Measurements from ENCODE around the gene TLR5. TPM values are rescaled to one million over a fixed set of nuclear protein-coding genes. Genes with fewer than 3 reads are reported as not detected.

TLR5 gene
- polyA plus RNA-seq, 1 donor (not counting 4 experiments of a cell fraction or from before 2014, with no cell fraction given), result 1.3 TPM

GRCh38 chr1:223059526-223059925, 83.5 kb downstream of the TLR5 start:
- Histone ChIP-seq H3K9me1 (ENCODE audit: control insufficient read depth, extremely low read depth, insufficient read depth, low read length) (no peaks in the 10 kb centered on the region), H3K4me2 (ENCODE audit: control insufficient read depth, extremely low read depth, insufficient read depth, low read depth, low read length) (no peak overlapping the region), H3K36me3 (ENCODE audit: control insufficient read depth in 2 of 2, extremely low read depth in 1 of 2, insufficient read depth in 2 of 2, low read length in 2 of 2) (no peaks in the 10 kb centered on the region), H3K9me3 (ENCODE audit: control insufficient read depth, low read depth, low read length) (no peaks in the 10 kb centered on the region), H4K20me1 (ENCODE audit: control insufficient read depth, extremely low read depth, insufficient read depth, low read length) (no peaks in the 10 kb centered on the region), H3K27me3 (ENCODE audit: control insufficient read depth, extremely low read depth, insufficient read depth, low read length) (no peaks in the 10 kb centered on the region), H3K79me2 (ENCODE audit: control insufficient read depth, insufficient read depth, low read length) (no peaks in the 10 kb centered on the region), H2AFZ (ENCODE audit: control insufficient read depth, low read length) (no peak overlapping the region), H3K9ac (ENCODE audit: control insufficient read depth, extremely low read depth, insufficient read depth, low read length) (no peak overlapping the region), H3K4me1 (ENCODE audit: control insufficient read depth, extremely low read depth, insufficient read depth, low read length) (no peaks in the 10 kb centered on the region), H3K27ac (ENCODE audit: control insufficient read depth, insufficient read depth, low read length) (no peak overlapping the region), H3K4me3 (ENCODE audit: control insufficient read depth in 2 of 3, extremely low read depth in 1 of 3, insufficient read depth in 2 of 3, low read depth in 1 of 3, low read length in 3 of 3) (no peak overlapping the region)
- dilution Hi-C loops (cut with MboI; ENCODE audit: extremely low pct_ligation_motif_present, low sequenced_read_pairs), result no loop called here
- FAIRE-seq (no peak), DNase-seq (ENCODE audit: low read depth, low spot score) (no peak)
- no peak for TF ChIP-seq CTCF (optimal IDR thresholded peaks at IDR 0.05 in 1 of 3, IDR thresholded peaks at IDR 0.05 in 1 of 3, conservative IDR thresholded peaks at IDR 0.05 in 1 of 3; ENCODE audit: extremely low read depth in 1 of 3, insufficient read depth in 2 of 3, low read length in 3 of 3)
- TF ChIP-seq EZH2 (IDR thresholded peaks at IDR 0.05; ENCODE audit: low read length), result no peak

Other genes with a start within 250 kb of the TLR5 start
- 1.6 to 2.0 TPM (median 1.6 TPM) in 3 replicates for gene SUSD4, start 220.9 kb upstream of the TLR5 start, polyA plus RNA-seq